Endometrial microvascular endothelial cells (primary cell): ENCODE data around the gene SUSD2. TPM values are rescaled to one million over a fixed set of nuclear protein-coding genes. Genes with fewer than 3 reads are reported as not detected.

ENCODE experiments used
- in situ Hi-C: cut with HindIII; loops from 2 replicates; pipeline ENCODE4 v1.10.0; 2017; ENCODE audit warnings: low sequenced_read_pairs, low pct_unique_long_range_greater_than_20kb; ENCODE audit errors: inconsistent ontology term
- total RNA-seq: library from RNA; depleted of rRNA; stranded (reverse); fragments of >200 nt; gene quantifications from one replicate; pipeline ENCODE4 v1.2.3, GENCODE V29; 2015; ENCODE audit errors: inconsistent ontology term

SUSD2 gene
- total RNA-seq, 1 donor from 2014 or later, result 0.09 TPM

DNA sequence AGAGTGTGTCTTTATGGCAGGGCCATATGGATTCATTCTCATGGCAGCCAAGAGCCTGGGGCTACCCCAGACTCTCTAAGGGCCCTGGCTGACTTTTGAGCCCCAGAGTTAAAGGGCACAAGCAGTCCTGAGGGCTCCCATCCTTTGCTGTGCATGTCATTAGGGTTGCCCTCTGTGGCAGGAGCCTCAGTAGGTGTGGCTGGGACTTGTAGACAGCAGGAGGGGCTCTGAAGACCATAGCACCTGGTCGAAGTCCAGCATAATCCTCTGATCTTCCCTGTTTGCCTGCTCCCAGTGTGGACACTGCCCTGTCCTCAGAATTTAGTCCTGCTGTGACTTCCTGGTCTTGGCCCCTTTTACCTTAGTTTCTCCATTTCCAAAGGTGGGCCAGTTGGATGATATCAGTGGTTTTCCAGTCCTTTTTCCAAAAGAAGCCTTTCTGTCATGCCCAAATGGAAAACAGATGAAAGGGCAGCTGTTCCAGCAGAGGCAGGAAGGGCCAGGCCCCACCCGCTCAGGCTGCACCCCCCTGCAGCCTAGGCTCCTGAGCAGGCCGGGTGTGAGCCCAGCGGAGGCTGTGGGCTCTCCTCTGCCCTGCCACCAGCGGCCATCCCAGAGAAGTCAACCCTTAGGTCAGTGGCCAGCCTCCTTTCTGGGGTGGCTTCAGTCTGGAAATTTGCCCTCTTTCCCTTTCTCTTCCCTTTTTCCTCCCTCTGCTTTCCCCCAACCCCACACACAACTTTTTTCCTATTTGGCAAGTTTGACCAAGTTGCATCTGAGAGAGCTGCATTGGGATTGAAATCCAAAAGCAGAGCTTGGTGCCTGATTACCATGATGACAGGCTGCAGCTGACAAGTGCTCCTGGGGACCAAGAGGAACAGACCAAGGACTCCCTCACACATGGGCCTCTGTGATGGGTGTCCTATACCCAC, 32.8 kb upstream of the SUSD2 start:
- in situ Hi-C loops, result no loop called here

- in situ Hi-C loops, result no loop called here
These were observed 32.1 kb upstream of the SUSD2 start for GRCh38 chr22:24149198-24149590.

DNA sequence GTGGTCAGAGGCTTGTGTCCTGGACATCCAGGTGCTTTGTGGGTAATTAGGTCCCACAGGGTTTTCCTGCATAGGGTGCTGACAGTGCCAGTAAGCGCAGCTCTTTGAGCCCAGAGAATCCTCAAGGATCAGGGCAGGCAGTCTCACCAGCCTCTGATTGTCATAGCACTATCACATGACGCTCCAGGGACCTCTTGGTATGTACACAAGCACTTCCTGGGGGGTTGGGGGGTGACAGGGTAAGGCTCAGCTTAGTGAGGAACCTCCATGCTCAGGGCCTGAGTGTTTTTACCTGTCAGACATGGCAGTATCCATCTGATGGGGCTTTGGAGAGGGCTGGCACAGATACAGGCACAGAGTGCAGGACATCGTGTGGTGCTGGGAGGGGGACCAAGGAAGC, 27.9 kb upstream of the SUSD2 start:
- in situ Hi-C loops, result no loop called here

DNA sequence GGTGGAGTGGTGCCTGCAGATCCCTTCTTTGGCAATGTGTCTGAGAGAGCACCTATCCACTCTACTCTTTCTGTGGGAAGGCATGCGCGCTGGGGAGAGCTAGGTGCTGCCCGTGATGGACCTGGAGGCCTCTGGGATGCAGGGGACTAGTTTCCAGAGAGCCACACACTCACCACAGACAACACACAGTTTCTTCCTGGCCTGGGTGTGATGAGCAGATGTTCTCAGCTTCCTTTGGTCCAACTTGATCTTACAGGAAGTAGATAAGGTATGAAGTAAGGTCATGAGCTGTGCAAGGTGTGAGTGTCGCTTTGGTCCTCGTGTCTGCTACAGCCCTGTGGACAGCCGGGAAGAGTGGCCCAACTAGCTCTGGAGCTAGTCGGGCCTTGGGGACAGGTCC, 27.3 kb upstream of the SUSD2 start:
- in situ Hi-C loops, result no loop called here

DNA sequence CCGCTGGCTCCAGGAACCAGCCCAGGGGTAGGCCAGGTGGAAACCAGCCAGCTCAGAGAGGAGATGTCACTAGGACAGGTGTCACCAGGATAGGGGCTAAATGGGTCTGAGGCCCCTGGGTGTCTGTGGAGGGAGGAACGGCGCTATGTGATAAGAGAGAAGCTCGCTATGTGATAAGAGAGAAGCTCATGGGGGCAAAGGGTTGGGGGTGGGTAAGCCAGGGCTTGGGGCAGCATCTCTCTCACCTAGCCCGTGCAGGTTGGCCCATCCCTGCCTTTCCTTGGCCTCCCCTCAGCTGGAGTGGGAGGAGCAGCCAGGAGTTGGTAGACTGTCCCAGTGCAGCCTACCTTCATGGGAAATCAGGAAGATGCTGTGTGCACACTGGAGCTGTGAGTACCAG, 26.5 kb upstream of the SUSD2 start:
- in situ Hi-C loops, result no loop called here

GRCh38 chr22:24155627-24156140, 25.6 kb upstream of the SUSD2 start:
- in situ Hi-C loops, result no loop called here

GRCh38 chr22:24156141-24156912, 25.0 kb upstream of the SUSD2 start:
- in situ Hi-C loops, result no loop called here

GRCh38 chr22:24156913-24157821, 24.1 kb upstream of the SUSD2 start:
- in situ Hi-C loops, result no loop called here

DNA sequence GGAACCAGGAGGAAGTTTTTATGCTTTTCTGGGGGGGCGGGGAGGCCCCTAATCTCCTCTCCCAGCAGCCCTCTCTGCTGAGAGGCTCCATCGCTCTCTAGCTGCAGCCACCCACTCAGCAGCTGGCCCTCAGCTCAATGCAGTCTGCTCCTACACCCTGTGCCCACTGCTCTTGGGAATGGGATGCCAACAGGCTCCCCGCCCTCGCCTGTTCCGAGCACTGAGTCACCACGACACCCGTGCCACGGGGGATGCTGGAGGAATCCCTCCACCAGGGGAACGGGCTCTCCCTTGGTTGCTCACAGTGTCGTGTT, 23.5 kb upstream of the SUSD2 start:
- in situ Hi-C loops, result no loop called here

DNA sequence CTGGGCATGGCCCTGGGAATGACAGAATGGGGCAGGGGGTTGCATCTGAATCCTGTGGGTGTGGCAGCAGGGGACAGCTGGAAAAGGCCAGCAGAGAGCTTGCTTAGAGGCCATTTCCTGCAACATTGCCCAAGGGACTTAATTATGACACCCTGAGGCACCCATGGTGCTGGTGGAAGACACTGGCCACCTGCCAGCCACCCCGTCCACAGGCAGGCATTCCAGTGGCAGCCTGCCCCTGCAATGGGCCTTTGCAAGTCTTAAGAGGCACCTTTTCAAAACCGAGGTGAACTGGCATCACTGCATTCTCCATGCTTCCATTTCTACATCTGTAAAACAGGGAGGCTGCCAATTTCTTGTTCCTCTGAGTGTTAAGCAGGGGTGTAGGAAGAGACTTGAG, 21.6 kb upstream of the SUSD2 start:
- in situ Hi-C loops, result no loop called here

GRCh38 chr22:24160546-24160945, 20.7 kb upstream of the SUSD2 start:
- in situ Hi-C loops, result no loop called here

DNA sequence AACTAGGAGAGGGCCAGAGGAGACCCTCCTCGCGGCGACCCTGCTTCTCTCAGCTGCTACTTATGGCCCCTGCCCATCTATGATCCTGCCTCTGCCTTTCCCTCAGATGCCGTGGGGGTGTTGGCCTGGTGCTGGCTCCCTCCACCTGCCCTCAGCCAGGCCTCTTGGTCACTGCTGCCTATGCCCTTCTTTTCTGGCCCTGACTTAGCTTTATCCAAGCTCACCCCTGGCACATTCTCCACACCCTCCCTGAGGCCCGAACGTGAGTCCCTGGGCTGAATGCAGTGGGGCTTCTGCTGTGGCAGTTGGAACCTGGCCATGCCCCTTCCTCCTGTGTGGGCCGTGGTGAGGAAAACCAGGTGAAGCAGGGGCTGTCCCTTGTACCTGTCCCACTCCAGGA, 19.8 kb upstream of the SUSD2 start:
- in situ Hi-C loops, result no loop called here

DNA sequence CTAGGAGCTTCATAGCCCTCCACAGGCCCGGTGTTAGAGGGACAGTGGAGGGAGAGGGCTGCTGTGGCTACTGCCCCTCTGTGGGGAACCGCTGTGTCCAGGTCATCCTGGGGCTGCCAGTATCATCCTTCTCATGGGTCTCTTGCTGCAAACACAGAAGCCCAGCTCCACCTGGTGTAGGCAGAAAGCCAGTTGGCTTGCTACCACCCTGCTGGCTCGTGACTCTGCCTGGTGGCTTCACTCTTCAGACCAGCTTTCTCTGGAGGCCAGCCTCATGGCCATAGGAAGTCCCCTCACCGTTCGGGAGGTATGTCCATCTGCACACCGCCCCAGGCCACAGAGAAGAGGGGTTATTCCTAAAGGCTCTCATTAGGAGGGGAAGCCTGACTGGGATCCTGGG, 19.4 kb upstream of the SUSD2 start:
- in situ Hi-C loops, result no loop called here

GRCh38 chr22:24162436-24162835, 18.9 kb upstream of the SUSD2 start:
- in situ Hi-C loops, result no loop called here

DNA sequence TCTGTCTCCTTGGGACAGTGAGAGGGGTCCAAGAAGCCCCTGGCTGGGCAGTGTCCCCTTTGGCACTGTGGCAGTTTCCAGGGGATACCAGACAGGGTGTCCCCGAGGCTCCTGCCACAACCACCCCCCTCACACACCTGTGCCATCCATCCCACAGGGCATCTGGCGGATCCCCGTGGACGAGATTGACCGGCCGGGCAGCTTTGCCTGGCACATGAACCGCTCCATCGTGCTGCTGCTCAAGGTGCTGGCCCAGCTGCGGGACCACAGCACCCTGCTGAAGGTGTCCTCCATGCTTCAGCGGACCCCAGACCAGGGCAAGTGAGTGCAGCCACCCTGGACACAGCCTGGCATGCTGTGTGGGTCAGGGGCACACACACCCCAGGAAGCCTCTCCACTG, 17.0 kb upstream of the SUSD2 start:
- in situ Hi-C loops, result no loop called here

GRCh38 chr22:24164940-24165339, 16.3 kb upstream of the SUSD2 start:
- in situ Hi-C loops, result no loop called here

DNA sequence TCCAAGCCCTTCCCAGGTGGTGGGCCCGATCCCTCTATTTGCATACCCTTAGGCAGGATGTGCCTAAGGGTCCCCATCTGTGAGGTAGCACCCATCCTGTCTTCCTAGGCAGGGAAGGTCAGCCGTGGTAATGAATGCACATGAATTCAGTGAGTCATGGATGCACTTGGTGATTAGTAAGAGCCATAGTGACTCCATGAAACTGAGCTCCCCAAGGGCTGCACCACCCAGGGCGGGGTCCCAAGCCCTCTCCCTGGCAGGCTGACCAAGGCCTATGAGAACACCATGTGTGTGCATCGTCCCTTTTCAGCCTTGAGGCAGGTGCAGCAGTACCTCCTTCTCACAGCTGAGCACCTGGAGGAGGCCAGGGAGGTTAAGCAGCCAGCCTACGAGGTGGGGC, 15.6 kb upstream of the SUSD2 start:
- in situ Hi-C loops, result no loop called here

DNA sequence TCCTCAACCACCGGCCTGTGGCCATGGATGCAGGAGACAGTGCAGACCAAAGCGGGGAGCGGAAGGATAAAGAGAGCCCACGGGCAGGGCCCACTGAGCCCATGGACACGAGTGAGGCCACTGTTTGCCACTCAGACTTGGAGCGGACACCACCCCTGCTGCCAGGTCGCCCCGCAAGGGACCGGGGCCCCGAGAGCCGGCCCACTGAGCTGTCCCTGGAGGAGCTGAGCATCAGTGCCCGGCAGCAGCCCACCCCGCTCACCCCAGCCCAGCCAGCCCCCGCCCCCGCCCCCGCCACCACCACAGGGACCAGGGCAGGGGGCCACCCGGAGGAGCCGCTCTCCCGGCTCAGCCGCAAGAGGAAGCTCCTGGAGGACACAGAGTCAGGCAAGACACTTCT, 14.5 kb upstream of the SUSD2 start:
- in situ Hi-C loops, result no loop called here

- in situ Hi-C loops, result no loop called here
These were observed 11.7 kb upstream of the SUSD2 start for GRCh38 chr22:24169439-24170058.
